Measurements from ENCODE around the gene PDIA5.

DNA sequence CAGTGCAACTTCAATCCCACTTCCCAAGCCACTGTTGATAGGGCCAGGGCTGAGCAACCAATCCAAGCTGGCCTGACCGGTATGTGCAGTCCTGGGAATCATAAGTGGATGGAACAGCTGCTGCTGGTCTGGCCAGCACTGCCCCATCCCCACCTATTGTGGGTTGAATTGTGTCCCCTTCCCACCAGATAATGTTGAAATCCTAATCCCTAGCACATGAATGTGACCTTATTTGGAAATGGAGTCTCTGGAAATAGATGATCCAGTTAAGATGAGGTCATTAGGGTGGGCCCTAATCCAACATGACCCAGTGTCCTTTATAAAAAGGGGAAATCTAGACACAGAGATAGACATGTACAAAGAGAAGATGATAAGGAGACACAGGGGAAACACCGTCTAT lies 13.7 kb upstream of the PDIA5 start:
- TF ChIP-seq, protein P1, sequence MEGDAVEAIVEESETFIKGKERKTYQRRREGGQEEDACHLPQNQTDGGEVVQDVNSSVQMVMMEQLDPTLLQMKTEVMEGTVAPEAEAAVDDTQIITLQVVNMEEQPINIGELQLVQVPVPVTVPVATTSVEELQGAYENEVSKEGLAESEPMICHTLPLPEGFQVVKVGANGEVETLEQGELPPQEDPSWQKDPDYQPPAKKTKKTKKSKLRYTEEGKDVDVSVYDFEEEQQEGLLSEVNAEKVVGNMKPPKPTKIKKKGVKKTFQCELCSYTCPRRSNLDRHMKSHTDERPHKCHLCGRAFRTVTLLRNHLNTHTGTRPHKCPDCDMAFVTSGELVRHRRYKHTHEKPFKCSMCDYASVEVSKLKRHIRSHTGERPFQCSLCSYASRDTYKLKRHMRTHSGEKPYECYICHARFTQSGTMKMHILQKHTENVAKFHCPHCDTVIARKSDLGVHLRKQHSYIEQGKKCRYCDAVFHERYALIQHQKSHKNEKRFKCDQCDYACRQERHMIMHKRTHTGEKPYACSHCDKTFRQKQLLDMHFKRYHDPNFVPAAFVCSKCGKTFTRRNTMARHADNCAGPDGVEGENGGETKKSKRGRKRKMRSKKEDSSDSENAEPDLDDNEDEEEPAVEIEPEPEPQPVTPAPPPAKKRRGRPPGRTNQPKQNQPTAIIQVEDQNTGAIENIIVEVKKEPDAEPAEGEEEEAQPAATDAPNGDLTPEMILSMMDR (IDR thresholded peaks at IDR 0.05): no peak
- no peak for TF ChIP-seq POLR2A (IDR thresholded peaks at IDR 0.05)
